BJ (cell line): ENCODE data around the gene NTPCR. TPM values are rescaled to one million over a fixed set of nuclear protein-coding genes. Genes with fewer than 3 reads are reported as not detected.

ENCODE experiments used
- CTCF ChIA-PET: fragments of 350-600 bp; formaldehyde crosslinking; extraction: SDS; loops from one replicate; lab custom pipeline; 2021; ENCODE audit warnings: antibody characterized with exemption, inconsistent platforms; lab: Yijun Ruan, JAX
- POLR2A ChIA-PET: fragments of 300-600 bp; sonication (Branson Sonifier 250); formaldehyde crosslinking; extraction: SDS; loops from one replicate; lab custom pipeline; 2021; ENCODE audit warnings: antibody characterized with exemption; lab: Charles Lee
- DNase-seq: peaks from one replicate; pipeline ENCODE4 v3.0.0-alpha.2; 2011; ENCODE audit warnings: low read depth
- H3K27me3 ChIP-seq: 2 replicates; pipeline ENCODE4 v1.6.0; 2011; ENCODE audit warnings: low read length; ENCODE audit not compliant: control insufficient read depth, insufficient read depth
- H3K36me3 ChIP-seq: 2 replicates; pipeline ENCODE4 v1.5.1; 2011; ENCODE audit warnings: low read length; ENCODE audit not compliant: control insufficient read depth, insufficient read depth
- H3K4me3 ChIP-seq: 2 replicates; pipeline ENCODE4 v1.5.1; 2011; ENCODE audit warnings: low read depth, mild to moderate bottlenecking, control low read depth, low read length
- polyA plus RNA-seq: library from polyadenylated mRNA; depleted of rRNA; stranded (reverse); fragments of >200 nt; gene quantifications from 2 replicates; pipeline ENCODE4 v1.2.3, GENCODE V29; 2011
- TF ChIP-seq, protein P1 (sequence below): IDR thresholded peaks from 2 replicates; pipeline ENCODE4 v1.5.1; 2011; ENCODE audit warnings: low read depth, mild to moderate bottlenecking, control low read depth, inconsistent platforms, low read length, moderate library complexity; ENCODE audit not compliant: insufficient read depth

Gene NTPCR
- polyA plus RNA-seq, 1 experiment, result 23.4 TPM

DNA sequence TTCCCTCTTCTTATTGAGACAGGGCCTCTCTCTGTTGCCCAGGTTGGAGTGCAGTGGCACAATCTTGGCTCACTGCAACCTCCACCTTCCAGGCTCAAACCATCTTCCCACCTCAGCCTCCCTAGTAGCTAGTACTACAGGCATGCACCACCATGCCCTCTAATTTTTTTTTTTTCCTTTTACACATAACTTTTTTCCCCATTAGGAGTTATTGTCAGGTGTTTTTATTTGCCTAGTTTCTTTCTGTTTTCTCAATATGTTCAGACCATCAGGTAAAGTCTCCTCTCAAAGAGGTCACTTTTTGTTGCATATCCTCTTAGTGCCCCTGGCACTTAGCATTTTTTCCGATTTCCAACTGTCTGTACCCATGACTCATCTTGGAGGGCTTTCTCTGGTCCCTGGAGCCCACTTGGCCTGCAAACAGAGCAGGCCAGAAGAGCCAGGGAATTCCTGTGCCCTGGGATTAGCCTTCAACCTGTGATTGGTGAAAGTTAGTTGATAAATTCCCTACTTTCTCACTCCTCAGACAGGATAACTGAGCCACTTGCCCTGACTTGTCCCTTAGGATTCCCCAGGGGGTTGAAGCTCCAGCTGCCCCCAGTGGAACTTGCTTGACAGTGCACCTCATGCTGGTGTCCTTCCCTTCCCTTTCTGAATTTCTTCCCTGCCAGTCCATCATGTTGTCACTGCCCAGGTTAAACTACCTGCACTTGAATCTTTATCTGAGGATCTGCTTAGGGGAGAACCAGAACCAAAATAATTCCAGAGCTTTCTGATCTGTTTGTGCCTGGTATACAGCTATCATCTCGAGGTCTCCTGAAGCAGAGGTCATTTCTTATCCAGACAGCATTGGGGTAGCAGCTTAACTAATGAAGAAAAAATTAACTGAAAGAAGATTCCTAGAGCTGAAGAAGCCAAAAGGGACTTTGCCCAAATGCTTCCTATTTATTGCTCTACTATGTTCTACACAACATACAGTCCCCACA, 2.4 kb downstream of the NTPCR start:
- POLR2A ChIA-PET, result no interaction called here
- TF ChIP-seq, protein P1, sequence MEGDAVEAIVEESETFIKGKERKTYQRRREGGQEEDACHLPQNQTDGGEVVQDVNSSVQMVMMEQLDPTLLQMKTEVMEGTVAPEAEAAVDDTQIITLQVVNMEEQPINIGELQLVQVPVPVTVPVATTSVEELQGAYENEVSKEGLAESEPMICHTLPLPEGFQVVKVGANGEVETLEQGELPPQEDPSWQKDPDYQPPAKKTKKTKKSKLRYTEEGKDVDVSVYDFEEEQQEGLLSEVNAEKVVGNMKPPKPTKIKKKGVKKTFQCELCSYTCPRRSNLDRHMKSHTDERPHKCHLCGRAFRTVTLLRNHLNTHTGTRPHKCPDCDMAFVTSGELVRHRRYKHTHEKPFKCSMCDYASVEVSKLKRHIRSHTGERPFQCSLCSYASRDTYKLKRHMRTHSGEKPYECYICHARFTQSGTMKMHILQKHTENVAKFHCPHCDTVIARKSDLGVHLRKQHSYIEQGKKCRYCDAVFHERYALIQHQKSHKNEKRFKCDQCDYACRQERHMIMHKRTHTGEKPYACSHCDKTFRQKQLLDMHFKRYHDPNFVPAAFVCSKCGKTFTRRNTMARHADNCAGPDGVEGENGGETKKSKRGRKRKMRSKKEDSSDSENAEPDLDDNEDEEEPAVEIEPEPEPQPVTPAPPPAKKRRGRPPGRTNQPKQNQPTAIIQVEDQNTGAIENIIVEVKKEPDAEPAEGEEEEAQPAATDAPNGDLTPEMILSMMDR, result peak; percentile 74
- CTCF ChIA-PET, result interaction anchor here (0.6 to 2.1 kb wide), 8 partner anchors 9 to 257 kb away, joined by 3 to 7 read pairs (median 4); no protein-coding TSS in a partner anchor
- no peaks in the 10 kb centered on the region for H3K27me3 ChIP-seq
- DNase-seq, result no peak
- H3K36me3 ChIP-seq, result no peaks in the 10 kb centered on the region
- no peak overlapping the region for H3K4me3 ChIP-seq

DNA sequence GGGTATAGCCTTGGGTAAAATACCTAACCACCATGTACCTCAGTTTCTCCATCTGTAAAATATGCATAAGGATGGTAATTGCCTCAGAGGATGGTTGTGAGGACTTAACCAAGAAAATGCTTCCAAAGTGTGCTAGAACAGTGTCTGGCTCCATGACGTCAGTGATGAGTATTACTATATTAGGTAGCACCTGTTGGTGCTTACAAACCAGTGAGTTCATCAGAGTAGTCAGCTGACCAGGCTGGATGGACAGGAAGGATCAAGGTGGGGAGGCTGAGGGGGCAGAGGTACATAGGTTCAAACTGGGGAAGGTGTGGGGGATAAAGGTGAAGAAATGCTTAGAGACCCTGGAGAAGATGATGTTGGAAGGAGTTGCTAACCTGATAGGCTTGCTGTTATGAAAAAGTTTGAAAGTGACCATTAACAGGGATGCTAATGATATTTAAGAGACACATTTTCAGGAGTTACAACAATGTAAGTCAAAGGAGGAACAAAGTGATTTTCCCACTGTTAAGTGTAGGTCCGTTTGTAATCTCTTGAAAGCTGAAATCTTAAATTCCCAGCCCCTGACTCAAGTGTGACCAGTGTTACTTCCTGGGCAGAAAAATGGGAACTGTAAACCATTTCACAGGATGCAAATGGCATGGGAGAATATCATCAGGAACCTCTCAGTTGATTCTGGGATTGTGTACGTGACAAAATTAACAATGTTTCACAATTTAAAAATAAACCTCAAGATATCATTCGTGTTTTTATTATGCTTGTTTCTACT, 4.4 kb downstream of the NTPCR start:
- CTCF ChIA-PET, result no interaction called here
- H3K4me3 ChIP-seq, result no peak overlapping the region
- peaks cover 4% of the 10 kb centered on the region for H3K36me3 ChIP-seq
- no peaks in the 10 kb centered on the region for H3K27me3 ChIP-seq
- POLR2A ChIA-PET, result no interaction called here
- DNase-seq, result no peak
- TF ChIP-seq, protein P1, result no peak

DNA sequence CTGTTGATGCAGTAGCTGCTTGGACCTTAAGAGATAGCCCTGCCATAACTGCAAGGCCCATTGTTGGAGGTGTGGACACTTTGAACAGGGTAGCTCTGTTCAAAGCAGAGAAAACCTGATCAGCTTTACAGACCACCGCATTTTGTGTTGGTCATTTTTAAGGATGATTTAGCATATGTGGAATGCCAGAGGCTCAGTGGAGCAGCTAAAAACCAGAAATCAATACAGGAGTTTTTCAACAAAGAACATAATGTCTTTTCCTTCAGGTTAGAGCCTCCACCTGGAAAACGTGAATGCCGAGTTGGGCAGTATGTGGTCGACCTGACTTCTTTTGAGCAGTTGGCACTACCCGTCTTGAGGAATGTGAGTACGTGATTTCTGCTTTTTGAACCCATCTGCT, 5.7 kb downstream of the NTPCR start:
- TF ChIP-seq, protein P1, result no peak
- no peaks in the 10 kb centered on the region for H3K27me3 ChIP-seq
- no peak overlapping the region for H3K4me3 ChIP-seq
- ChIA-PET POLR2A (no interaction called here), CTCF (interaction anchor here (0.9 to 1.0 kb wide), 2 partner anchors 10 to 311 kb away, joined by 3 to 4 read pairs; no protein-coding TSS in a partner anchor)
- no peak for DNase-seq
- H3K36me3 ChIP-seq, result peaks cover 4% of the 10 kb centered on the region

DNA sequence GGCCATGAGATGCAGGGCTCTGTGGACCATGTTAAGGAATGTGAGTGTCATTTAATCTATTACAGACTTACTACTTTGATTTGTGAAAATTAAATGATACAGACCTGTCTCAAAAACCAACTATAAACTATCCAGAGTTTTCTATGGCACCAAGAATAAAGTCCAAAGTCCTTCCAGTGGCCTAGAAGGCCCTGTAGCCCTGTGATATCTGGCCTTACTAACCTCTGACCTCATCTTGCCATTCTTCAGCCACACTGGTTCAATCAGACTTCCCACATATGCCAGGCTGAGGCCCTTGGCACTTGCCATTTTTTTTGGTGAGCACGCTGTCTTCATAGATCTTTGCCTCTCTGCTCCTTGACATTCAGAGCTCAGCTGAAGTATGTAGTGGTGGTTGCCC, 7.7 kb downstream of the NTPCR start:
- no peaks in the 10 kb centered on the region for H3K27me3 ChIP-seq
- TF ChIP-seq, protein P1, result no peak
- POLR2A ChIA-PET, result no interaction called here
- peaks cover 4% of the 10 kb centered on the region for H3K36me3 ChIP-seq
- CTCF ChIA-PET, result no interaction called here
- no peak for DNase-seq
- no peak overlapping the region for H3K4me3 ChIP-seq
